ENCODE measurements around the gene PFN1. TPM values are rescaled to one million over a fixed set of nuclear protein-coding genes. Genes with fewer than 3 reads are reported as not detected.

The PFN1 gene
- 692 and 1,126 TPM in 2 replicates for total RNA-seq

DNA sequence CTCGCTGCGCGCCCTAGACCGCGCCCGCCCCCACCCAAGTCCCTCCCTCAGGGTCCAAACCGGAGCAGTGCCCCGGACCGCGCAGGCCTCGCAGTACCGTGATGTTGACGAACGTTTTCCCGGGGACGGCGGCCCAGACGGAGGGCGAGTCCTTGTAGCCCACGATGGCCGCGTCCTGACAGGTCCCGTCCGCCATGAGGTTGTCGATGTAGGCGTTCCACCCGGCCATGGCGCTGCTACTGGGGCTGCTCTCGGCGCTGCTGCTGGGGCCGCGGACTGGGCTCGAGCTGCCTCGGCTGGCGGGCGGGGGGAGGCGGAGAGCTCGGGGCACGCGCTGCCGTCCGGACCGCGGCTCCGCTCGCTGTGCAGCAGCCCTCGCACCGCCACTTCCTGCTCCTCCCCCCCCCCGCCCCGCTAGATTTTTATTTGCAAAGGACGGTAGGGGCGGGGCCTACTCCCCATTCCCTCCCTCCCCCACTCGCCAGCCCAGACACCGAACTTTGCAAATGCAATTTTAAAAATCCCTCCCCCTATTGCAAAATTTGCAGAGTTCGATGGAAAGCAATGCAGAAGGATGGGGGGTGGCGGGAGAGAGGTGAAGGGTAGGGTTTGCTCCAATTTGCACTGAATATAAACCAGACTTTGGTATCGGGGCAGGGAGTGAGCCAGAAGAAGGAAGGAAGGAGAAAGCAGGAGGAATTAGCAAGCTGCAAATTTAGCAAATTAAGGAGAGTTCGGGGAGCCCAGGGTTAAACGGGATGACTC is at the start of gene PFN1:
TSS of gene PFN1 (minus strand) at position 365 of the 765 bp plus-strand sequence. CDS start at position 229, 136 bp downstream.

DNA sequence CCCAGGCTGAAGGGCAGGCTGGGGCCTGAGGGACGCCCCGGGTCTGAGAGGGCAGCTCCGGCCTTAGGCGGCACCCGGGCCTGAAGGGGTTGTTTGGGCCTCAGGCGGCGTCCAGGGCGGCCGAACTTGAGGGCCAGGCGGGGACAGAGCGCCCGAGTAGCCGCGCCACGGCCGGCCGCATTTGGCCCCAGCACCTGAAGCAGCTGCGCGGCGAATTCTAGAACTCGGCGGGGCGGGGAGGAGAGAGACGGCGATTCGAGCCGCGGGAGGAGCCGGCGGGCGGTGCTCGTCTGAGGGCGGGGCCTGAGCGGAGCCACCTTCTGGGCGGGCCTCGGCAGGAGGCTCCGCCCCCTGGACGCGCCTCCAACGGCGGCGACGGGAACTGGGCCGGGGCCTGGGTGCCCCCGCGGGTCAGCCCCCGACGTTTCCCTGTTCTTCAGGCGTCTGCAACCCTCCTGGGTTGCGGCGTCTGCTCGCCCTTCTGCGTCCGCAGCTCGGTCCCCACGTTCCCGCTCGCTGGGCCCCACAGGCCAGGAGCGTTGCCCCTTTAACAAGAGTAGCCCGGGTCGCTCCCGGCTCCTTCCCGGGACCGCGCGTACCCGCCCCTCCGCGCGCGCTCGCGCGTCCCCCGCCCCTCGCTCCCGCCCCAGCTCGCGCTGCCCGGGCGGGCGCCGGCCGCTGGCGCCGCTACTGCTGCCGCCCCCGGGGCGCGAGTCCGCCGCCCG is 49.1 kb upstream of the PFN1 start, which contains the start of the genes INCA1 and KIF1C:
TSS of gene INCA1 (minus strand) at position 221 of the 725 bp plus-strand sequence. CDS start 3,085 bp downstream, outside the sequence.
TSS of gene KIF1C (plus strand) at position 649 of the 725 bp plus-strand sequence. CDS start 2,297 bp downstream, outside the sequence.

DNA sequence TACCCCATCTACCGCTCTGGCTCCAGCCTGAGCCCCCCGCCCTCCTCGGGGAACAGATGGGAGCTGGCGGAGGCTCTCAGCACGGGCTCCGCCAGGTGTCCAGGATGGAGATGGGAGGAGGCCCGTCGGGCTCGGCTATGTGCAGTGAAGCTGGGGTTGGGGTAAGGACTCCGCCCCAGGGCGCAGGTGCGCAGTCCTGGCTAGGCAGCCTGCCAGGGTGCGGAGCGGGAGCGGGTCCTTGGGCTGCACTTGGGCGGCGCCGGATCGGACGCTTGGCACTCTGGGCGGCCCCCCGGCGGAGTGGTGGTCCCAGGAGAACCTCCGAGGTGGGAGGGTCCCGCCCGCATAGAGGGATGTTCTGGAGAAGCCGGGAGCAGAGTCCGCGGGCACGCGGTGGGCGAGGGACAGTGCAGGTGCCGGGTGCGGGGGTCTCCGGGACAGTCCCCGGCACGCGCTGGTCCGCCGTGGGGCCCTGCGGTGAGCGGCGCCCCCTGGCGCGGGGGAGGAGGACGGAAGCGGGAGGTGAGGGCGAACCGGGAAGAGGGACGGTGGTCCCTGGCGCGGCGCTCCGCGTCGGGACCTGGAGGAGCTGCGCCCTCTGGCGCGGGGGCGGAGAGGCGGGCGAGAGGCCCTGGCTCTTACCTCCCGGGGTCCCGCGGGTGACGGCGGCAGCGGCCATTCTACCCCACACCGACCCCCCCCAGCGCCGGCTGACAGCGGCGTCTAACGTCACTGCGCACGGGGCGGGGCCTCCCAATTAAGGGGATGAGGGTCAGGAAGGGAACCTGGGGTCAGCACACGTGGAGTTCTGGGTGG is 38.8 kb upstream of the PFN1 start, which contains the start of gene CAMTA2:
TSS of gene CAMTA2 (minus strand) at position 725 of the 816 bp plus-strand sequence. CDS start 1,453 bp downstream, outside the sequence.

DNA sequence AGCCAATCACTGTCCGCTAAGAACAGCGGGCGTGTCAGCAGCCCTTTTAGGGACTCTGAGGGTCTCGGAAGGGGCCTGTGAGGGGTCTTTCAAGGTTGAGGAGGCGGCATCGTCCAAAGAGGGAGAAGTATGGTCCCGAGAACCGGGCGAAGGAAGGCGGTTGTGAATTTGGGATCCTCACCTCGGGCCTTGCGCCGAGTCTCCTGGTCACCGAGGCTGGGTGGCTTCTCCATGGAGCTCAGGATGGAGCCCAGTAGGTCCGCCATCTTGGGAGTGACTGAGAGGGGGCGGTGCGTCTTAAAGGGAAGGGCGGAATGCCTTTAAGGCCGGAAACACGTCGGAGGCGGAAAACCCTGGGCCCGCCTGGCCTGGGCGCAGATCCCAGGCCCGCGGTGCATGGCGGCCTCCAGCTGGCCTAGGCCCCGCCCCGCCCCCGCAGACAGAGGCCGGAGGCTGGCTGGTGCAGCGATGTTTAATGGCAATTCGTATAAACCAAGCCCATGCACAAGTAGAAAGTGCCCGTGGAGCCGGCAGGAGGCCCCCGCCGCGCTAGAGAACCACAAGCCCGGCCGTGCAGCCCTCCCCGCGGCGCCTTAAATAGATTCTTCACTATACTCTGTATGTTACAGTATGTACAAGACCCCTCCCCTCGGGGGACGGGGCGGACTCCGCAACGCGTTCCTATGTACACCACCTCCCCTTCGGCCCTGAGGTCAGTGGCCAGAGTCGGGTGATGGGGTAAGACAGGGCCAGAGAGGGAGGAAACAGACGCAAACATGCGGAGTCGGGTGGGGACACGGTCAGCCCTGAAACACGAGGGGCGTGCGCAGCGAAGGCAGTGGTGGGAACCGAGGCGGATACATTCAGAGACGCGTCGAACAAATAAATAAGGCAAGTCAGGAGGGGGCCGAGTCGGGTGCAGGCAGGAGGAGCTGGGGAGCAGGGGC is 19.5 kb upstream of the PFN1 start, which contains the start of gene SPAG7:
TSS of gene SPAG7 (minus strand) at position 279 of the 947 bp plus-strand sequence. CDS start at position 266, 13 bp downstream.

DNA sequence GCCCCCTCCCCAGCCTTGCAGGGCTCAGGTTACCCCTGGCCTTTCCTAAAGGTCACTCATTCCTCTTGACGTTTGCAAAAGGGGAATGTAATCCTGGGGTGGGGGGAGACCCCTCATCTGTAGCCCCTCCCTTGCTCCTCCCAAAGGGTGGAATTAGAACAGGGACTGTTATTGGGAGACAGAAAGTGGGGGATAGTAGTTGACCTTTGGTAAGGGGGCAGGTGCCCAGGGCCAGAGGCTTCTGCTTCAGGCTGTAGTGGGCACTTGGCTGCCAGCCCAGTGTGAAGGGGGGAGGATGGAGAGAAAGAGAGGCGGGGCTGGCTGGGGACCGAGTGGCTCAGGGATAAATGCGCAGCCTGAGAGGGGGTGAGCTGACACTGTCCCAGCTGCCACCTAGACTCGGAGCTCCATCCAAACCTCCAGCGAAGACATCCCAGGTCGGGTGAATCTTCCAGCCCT is 2.4 kb upstream of the PFN1 start, which contains the start of gene ENO3:
TSS of gene ENO3 (plus strand) at position 374 of the 459 bp plus-strand sequence. CDS start 711 bp downstream, outside the sequence.

DNA sequence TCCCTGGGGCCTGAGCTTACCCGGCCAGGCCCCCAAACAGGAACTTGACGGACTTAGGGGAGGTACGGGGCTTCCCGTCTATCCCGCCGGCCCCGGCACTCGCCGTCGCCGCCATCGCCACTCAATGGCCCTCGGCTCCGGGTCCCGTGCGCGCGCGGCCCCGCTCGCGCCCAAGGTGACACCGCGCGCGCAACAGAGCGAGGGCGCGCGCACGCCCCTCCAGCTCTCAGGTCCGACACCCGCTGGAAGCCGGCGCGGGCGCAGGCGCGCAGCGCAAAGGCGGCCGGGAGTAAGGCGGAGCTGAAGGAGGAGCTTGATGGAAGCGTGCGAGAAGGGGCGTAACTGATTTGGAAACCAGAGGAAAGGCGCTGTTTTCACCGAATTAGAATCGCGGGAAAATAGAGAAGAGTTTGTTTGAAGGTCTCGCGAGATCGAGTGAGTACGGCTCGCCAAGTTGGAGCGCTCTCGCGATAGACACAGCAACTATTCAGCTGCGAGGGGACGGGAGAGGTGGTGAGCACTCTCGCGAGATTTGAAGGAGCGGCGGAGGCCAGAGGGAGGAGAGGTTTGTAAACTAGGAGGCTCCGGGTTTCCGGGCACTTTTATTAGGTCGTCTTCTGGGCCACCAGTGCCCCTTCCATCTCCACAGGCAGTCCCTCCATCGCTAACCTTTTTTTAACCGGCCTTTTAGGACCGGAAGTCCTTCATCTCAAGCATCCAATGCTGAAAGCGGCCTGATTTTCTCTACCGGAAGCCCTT is 8.4 kb downstream of the PFN1 start, which contains the start of the genes RNF167 and SLC25A11:
TSS of gene RNF167 (plus strand) at position 473 of the 759 bp plus-strand sequence. CDS start 642 bp downstream, outside the sequence.
TSS of gene SLC25A11 (minus strand) at position 251 of the 759 bp plus-strand sequence. CDS start at position 115, 136 bp downstream.

DNA sequence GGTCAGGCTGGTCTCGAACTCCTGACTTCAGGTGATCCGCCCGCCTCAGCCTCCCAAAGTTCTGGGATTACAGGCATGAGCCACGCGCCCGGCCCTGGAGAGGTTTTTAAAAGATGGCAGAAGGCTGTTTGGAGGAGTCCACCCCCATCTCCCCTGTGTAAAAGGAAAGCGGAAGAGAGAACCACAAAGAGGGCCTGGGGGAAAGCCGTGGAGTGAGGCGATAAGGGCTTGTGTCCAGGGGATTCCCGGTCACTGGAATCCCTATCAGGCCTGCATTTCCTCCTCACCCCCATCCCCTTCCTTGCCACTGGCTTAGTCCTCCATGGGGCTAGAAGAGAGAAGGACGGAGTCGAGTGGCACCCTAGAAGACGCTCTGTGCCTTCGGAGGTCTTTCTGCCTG is 16.4 kb downstream of the PFN1 start, which contains the start of gene GP1BA:
TSS of gene GP1BA (plus strand) at position 315 of the 400 bp plus-strand sequence. CDS start 328 bp downstream, outside the sequence.

DNA sequence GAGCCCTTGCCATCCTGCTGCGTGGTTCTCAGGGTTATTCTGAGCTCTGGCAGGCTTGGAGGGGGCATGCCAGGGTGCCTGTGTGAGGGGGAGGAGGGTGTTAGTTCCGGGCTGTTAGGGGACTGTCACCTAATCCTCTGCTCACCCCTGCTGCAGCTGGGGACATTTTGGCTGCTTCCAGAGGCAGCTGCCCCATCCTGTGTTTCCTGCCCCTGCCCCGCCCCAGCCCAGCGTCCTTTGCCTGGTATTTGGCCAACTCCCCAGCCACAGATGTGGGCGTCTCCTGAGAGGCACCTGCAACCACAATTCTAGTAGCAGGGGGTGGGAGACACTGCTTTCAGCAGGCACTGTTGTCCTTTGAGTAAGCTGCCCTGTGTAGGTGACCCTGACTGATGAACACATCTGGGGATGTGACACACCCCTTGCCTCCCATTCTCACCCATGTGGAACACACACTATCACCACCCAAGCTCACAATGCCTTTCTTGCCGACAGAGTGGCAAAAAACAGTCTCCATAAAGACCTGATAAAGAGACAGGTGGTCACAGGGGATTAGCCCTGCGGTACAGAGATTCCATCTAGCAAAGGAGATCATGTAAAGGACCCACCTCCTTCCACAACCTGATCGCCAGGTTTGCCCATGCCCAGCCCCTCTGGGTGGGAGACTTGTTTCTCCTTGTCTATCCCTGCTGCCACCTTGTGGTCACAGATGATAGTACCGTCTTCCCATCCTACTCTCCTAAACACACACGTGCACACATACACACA is 45.1 kb downstream of the PFN1 start, which contains the start of gene CHRNE:
TSS of gene CHRNE (minus strand) at position 48 of the 768 bp plus-strand sequence. CDS start at position 13, 35 bp downstream.

DNA sequence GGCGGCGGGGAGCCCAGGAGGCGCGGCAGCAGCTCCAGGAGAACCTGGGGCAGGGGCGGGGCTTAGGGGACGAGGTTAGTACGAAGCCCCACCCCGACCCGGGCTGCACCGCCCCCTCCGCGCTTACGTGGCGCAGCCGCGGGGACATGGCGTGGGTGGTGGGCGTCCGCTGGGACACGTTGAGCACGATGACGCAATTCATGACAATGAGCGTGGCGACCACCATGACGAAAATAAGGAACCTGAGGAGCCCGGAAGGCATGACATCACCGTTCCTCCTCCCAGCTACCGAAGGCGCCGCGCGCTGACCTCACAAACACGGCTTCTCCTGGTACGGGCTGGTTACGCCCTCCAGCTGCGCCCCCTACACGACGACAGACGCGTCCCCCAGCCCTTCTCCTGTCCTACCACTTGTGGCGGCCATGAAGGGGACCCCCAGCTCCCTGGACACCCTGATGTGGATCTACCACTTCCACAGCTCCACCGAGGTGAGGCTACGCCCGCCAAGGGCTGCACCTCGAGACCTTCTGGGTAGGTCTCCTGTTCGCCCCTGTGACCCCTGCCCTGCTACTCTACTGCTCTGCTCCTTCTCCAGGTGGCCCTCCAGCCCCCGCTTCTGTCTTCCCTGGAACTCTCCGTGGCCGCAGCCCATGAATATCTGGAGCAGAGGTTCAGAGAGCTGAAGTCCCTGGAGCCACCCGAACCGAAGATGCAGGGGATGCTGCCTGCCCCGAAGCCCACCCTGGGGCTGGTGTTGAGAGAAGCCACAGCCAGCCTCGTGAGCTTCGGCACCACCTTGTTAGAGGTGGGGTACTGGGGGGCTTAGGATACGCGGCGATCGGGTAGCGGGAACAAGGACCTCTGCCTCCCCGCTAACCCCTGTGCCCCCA is 48.7 kb downstream of the PFN1 start, which contains the start of gene C17orf107:
TSS of gene C17orf107 (plus strand) at position 196 of the 890 bp plus-strand sequence. CDS start at position 423, 227 bp downstream.

Other genes with a start within 250 kb of the PFN1 start
- 17.4 and 45.6 TPM in 2 replicates for gene PELP1, start 244.4 kb downstream of the PFN1 start, total RNA-seq
- 5.5 and 7.2 TPM in 2 replicates for gene ARRB2, start 237.9 kb downstream of the PFN1 start, total RNA-seq
- 15.4 and 27.8 TPM in 2 replicates for gene MED11, start 217.1 kb downstream of the PFN1 start, total RNA-seq
- gene ZMYND15, start 208.7 kb downstream of the PFN1 start, total RNA-seq: not detected in 2 replicates
- 0.68 and 3.3 TPM in 2 replicates for gene CXCL16, start 208.6 kb downstream of the PFN1 start, total RNA-seq
- gene TM4SF5, start 176.6 kb downstream of the PFN1 start, total RNA-seq: not detected in 2 replicates
- 0.17 and 0.58 TPM in 2 replicates for gene VMO1, start 162.2 kb downstream of the PFN1 start, total RNA-seq
- gene GLTPD2, start 159.6 kb downstream of the PFN1 start, total RNA-seq: not detected in 2 replicates
- gene PSMB6, start 152.4 kb downstream of the PFN1 start, total RNA-seq: 114 and 165 TPM in 2 replicates
- 19.1 and 26.8 TPM in 2 replicates for gene PLD2, start 141.4 kb downstream of the PFN1 start, total RNA-seq
- 20.4 and 29.9 TPM in 2 replicates for gene MINK1, start 115.2 kb downstream of the PFN1 start, total RNA-seq
- gene C17orf107, start 49.0 kb downstream of the PFN1 start, total RNA-seq: 3.8 and 5.4 TPM in 2 replicates
- gene CHRNE, start 45.4 kb downstream of the PFN1 start, total RNA-seq: 0.51 TPM in 1 of 2 replicates, not detected in the other
- gene GP1BA, start 16.3 kb downstream of the PFN1 start, total RNA-seq: not detected in 2 replicates
- 31.3 and 50.4 TPM in 2 replicates for gene SLC25A11, start 8.5 kb downstream of the PFN1 start, total RNA-seq
- gene RNF167, start 8.3 kb downstream of the PFN1 start, total RNA-seq: 55.7 and 65.9 TPM in 2 replicates
- 1.6 and 10.7 TPM in 2 replicates for gene ENO3, start 2.6 kb upstream of the PFN1 start, total RNA-seq
- gene SPAG7, start 19.3 kb upstream of the PFN1 start, total RNA-seq: 55.8 and 67.8 TPM in 2 replicates
- 19.3 and 28.2 TPM in 2 replicates for gene CAMTA2, start 39.1 kb upstream of the PFN1 start, total RNA-seq
- 0.47 and 1.6 TPM in 2 replicates for gene INCA1, start 49.0 kb upstream of the PFN1 start, total RNA-seq
- 36.3 and 55.4 TPM in 2 replicates for gene KIF1C, start 49.4 kb upstream of the PFN1 start, total RNA-seq
- not detected in 2 replicates for gene SLC52A1, start 86.9 kb upstream of the PFN1 start, total RNA-seq
- gene ZFP3, start 129.9 kb upstream of the PFN1 start, total RNA-seq: 1.4 and 1.8 TPM in 2 replicates
- 2.5 and 4.4 TPM in 2 replicates for gene ZNF232, start 163.3 kb upstream of the PFN1 start, total RNA-seq
- not detected in 2 replicates for gene USP6, start 167.5 kb upstream of the PFN1 start, total RNA-seq
- gene ZNF594, start 243.3 kb upstream of the PFN1 start, total RNA-seq: 3.5 and 3.9 TPM in 2 replicates